OCI-LY7 (cell line): ENCODE measurements around the gene HS3ST4. TPM values are rescaled to one million over a fixed set of nuclear protein-coding genes. Genes with fewer than 3 reads are reported as not detected.

ENCODE experiments used
- BruUV-seq: library from RNA; stranded (reverse); fragments of 400-500 nt; replicated peaks from 2 replicates; lab custom pipeline; 2021; lab: Mats Ljungman, UMichigan
- CTCF ChIA-PET: fragments of 300-600 bp; sonication (Branson Sonifier 250); formaldehyde crosslinking; loops from one replicate; lab custom pipeline; 2022; ENCODE audit warnings: antibody characterized with exemption; ENCODE audit not compliant: unreplicated experiment; lab: Charles Lee
- POLR2A ChIA-PET: fragments of 300-600 bp; sonication (Branson Sonifier 250); formaldehyde crosslinking; loops from one replicate; lab custom pipeline; 2022; ENCODE audit warnings: antibody characterized with exemption; lab: Charles Lee
- DNase-seq: peaks from one replicate; pipeline ENCODE4 v3.0.0-alpha.2; 2015; ENCODE audit warnings: low spot score
- H2AFZ ChIP-seq: fragments of 200-600 bp; sonication (generic), shearing (Covaris generic); 2 replicates; pipeline ENCODE4 v1.6.1; 2014; ENCODE audit warnings: mild to moderate bottlenecking, antibody characterized with exemption, low read length, moderate library complexity
- H3K27ac ChIP-seq: fragments of 200-600 bp; sonication (generic); 2 replicates; pipeline ENCODE4 v1.5.1; 2014; ENCODE audit warnings: mixed run types, low read depth, mild to moderate bottlenecking, moderate library complexity, low read length, inconsistent platforms; ENCODE audit not compliant: poor library complexity, severe bottlenecking
- H3K36me3 ChIP-seq: fragments of 200-600 bp; sonication (generic); 2 replicates; pipeline ENCODE4 v1.6.1; 2014; ENCODE audit warnings: mild to moderate bottlenecking, antibody characterized with exemption, low read length, moderate library complexity, mixed read lengths; ENCODE audit not compliant: insufficient read depth
- H3K4me1 ChIP-seq: fragments of 200-600 bp; sonication (generic); 2 replicates; pipeline ENCODE4 v1.5.1; 2014; ENCODE audit warnings: mild to moderate bottlenecking, low read length; ENCODE audit not compliant: insufficient read depth, poor library complexity, severe bottlenecking
- H3K4me2 ChIP-seq: fragments of 200-600 bp; sonication (generic); 2 replicates; pipeline ENCODE4 v1.6.1; 2014; ENCODE audit warnings: mild to moderate bottlenecking, low read length
- H3K4me3 ChIP-seq: fragments of 200-600 bp; sonication (generic); 2 replicates; pipeline ENCODE4 v1.5.1; 2014; ENCODE audit warnings: mild to moderate bottlenecking, low read depth, low read length; ENCODE audit not compliant: poor library complexity, severe bottlenecking
- H3K79me2 ChIP-seq: fragments of 200-600 bp; sonication (generic); 2 replicates; pipeline ENCODE4 v1.6.1; 2016; ENCODE audit warnings: low read depth, mild to moderate bottlenecking, low read length, moderate library complexity, mixed read lengths; ENCODE audit not compliant: insufficient read depth
- H3K9me2 ChIP-seq: fragments of 200-600 bp; sonication (generic); 2 replicates; pipeline ENCODE4 v1.6.1; 2016; ENCODE audit warnings: mild to moderate bottlenecking, low read length, mixed read lengths; ENCODE audit not compliant: insufficient read depth
- H3K9me3 ChIP-seq: fragments of 200-600 bp; sonication (generic); 2 replicates; pipeline ENCODE4 v1.6.1; 2014; ENCODE audit warnings: mild to moderate bottlenecking, mixed run types, low read length, mixed read lengths
- H4K20me1 ChIP-seq: fragments of 200-600 bp; sonication (generic); 2 replicates; pipeline ENCODE4 v1.6.1; 2014; ENCODE audit warnings: mild to moderate bottlenecking, antibody characterized with exemption, low read length, moderate library complexity, mixed read lengths; ENCODE audit not compliant: insufficient read depth
- EZH2phosphoT487 ChIP-seq: fragments of 200-600 bp; sonication (generic); IDR thresholded peaks from 2 replicates; pipeline ENCODE4 v1.6.1; 2018; ENCODE audit warnings: low read depth, borderline replicate concordance, mild to moderate bottlenecking, mixed run types, antibody characterized with exemption, low read length, moderate library complexity, mixed read lengths
- intact Hi-C: fragments of 100-400 bp; cut with micrococcal nuclease; formaldehyde crosslinking; loops from one replicate; pipeline ENCODE4 v1.10.0; 2022; ENCODE audit not compliant: unreplicated experiment
- total RNA-seq, 2 experiments: library from RNA; depleted of rRNA in 1 of 2; stranded (reverse); fragments of >200 nt in 1 of 2; shearing (Covaris generic) in 1 of 2; gene quantifications; 2 replicates each; pipeline ENCODE4 v1.2.3, GENCODE V29; 2014 to 2022
- TF ChIP-seq, protein P1 (sequence below): fragments of 200-600 bp; sonication (generic); conservative IDR thresholded peaks from 2 replicates; pipeline ENCODE4 v1.5.1; 2014; ENCODE audit warnings: mild to moderate bottlenecking, antibody characterized with exemption, low read length, moderate library complexity, mixed read lengths

Gene HS3ST4
- total RNA-seq, 2 experiments from 2014 or later = not detected

DNA sequence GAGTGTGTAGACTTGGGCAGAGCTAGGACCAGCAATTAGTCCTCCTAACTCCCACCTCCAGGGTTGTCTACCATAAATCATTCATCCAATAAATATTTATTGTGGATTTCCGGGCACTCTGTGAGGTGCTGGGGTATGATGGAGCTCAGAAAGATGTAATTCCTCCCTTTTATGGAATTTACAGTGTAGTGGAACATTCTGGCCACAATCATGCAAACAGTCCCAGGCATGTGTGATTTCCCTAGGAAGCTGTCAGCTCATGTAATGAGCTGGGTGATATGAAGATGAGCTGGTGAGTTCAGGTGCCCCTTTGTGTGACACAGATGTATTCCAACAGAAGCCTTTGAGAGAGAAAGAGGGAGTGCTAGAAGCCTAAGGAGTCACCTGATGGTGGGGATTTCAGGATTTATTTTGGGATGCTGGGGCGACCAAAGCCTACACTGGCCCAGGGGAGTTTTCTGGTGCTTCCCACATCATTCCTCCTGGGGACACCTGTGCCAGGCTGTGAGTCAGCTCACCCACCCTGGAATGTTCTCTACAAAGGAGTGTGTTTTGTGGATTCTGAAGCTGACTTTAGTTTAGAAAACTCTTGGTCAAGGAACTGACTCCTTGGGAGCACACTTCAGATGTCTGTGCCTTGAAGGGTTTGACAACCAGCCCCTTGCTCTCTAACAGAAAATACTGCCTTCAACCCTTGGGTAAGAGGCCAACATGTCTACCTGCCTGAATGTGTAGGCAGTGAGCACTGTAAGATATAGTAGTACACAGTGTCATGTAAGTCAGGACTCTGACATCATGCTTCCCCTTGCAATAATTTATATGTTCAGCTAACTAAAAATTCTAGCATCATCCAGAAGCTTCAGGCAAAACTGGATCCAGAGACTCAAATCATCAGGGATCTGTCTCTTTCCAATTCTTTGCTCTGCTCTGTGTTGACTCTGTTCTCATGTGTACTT, 42.9 kb downstream of the HS3ST4 start:
- Histone ChIP-seq H3K79me2 (no peaks in the 10 kb centered on the region), H3K4me1 (no peaks in the 10 kb centered on the region), H3K36me3 (no peaks in the 10 kb centered on the region), H3K9me2 (no peaks in the 10 kb centered on the region), H3K4me2 (no peak overlapping the region), H2AFZ (no peak overlapping the region), H3K4me3 (no peak overlapping the region), H3K27ac (no peak overlapping the region), H3K9me3 (no peaks in the 10 kb centered on the region), H4K20me1 (no peaks in the 10 kb centered on the region)
- no peak for DNase-seq
- TF ChIP-seq EZH2phosphoT487 = no peak
- TF ChIP-seq, protein P1, sequence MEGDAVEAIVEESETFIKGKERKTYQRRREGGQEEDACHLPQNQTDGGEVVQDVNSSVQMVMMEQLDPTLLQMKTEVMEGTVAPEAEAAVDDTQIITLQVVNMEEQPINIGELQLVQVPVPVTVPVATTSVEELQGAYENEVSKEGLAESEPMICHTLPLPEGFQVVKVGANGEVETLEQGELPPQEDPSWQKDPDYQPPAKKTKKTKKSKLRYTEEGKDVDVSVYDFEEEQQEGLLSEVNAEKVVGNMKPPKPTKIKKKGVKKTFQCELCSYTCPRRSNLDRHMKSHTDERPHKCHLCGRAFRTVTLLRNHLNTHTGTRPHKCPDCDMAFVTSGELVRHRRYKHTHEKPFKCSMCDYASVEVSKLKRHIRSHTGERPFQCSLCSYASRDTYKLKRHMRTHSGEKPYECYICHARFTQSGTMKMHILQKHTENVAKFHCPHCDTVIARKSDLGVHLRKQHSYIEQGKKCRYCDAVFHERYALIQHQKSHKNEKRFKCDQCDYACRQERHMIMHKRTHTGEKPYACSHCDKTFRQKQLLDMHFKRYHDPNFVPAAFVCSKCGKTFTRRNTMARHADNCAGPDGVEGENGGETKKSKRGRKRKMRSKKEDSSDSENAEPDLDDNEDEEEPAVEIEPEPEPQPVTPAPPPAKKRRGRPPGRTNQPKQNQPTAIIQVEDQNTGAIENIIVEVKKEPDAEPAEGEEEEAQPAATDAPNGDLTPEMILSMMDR = no peak
- no TSS peak for BruUV-seq
- POLR2A ChIA-PET = no interaction called here
- CTCF ChIA-PET = no interaction called here
- intact Hi-C loops = no loop called here

DNA sequence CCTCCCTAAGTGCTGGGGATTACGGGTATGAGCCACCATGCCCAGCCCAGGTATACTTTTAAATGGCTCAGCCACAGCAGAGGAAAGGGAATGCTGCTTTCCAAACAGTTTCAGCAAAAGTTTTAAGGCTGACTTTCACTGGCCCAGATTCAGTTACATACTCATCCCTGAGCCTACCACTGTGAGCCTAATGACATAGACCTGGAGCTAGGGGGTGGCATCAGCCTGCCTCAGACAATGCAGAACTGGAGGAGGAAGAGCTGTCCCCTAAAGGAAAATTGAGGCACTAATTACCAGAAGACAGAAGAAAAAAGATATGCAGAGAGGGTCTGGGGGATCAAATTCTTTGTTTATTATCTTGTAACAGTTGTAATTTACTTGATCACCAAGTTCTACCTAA, 43.9 kb downstream of the HS3ST4 start:
- Histone ChIP-seq H3K9me3 (no peaks in the 10 kb centered on the region), H3K27ac (no peak overlapping the region), H3K79me2 (no peaks in the 10 kb centered on the region), H3K4me2 (no peak overlapping the region), H3K4me3 (no peak overlapping the region), H3K36me3 (no peaks in the 10 kb centered on the region), H3K9me2 (no peaks in the 10 kb centered on the region), H2AFZ (no peak overlapping the region), H3K4me1 (no peaks in the 10 kb centered on the region), H4K20me1 (no peaks in the 10 kb centered on the region)
- no TSS peak for BruUV-seq
- DNase-seq = no peak
- POLR2A ChIA-PET = no interaction called here
- CTCF ChIA-PET = no interaction called here
- no peak for TF ChIP-seq EZH2phosphoT487
- TF ChIP-seq, protein P1 = no peak
- intact Hi-C loops = no loop called here
